NCI-H1105 treated with DMSO at 0.1 percent for 48 hours (cell line): Measurements from ENCODE around the gene RBP2.

Experiments
- DNase-seq: peaks from one replicate; lab custom pipeline; 2025; lab: John Stamatoyannopoulos, UW

The RBP2 gene

GRCh38 chr3:139481116-139481515 is 4.8 kb upstream of the RBP2 start:
- DNase-seq, result no peak

GRCh38 chr3:139480585-139480984 is 4.3 kb upstream of the RBP2 start:
- no peak for DNase-seq

GRCh38 chr3:139477710-139478640 is 1.7 kb upstream of the RBP2 start:
- no peak for DNase-seq

GRCh38 chr3:139473155-139473771 is 3.1 kb downstream of the RBP2 start:
- DNase-seq, result no peak

- DNase-seq, result no peak
Observed at GRCh38 chr3:139472380-139473010, 3.8 kb downstream of the RBP2 start.

GRCh38 chr3:139470199-139470598 is 6.1 kb downstream of the RBP2 start:
- DNase-seq, result no peak

GRCh38 chr3:139468399-139468798 is 7.9 kb downstream of the RBP2 start:
- DNase-seq, result peak; percentile 80

GRCh38 chr3:139466360-139466759 is 10.0 kb downstream of the RBP2 start:
- no peak for DNase-seq

GRCh38 chr3:139465636-139466035 is 10.7 kb downstream of the RBP2 start:
- DNase-seq, result no peak

GRCh38 chr3:139463466-139463865 is 12.8 kb downstream of the RBP2 start:
- DNase-seq, result no peak

- no peak for DNase-seq
Observed at GRCh38 chr3:139460529-139460928, 15.8 kb downstream of the RBP2 start.

- DNase-seq, result no peak
Observed at GRCh38 chr3:139460076-139460475, 16.2 kb downstream of the RBP2 start.

GRCh38 chr3:139458348-139458747 is 18.0 kb downstream of the RBP2 start:
- no peak for DNase-seq

GRCh38 chr3:139457066-139457465 is 19.2 kb downstream of the RBP2 start:
- no peak for DNase-seq

GRCh38 chr3:139456386-139456785 is 19.9 kb downstream of the RBP2 start:
- DNase-seq, result no peak

- DNase-seq, result peak; percentile 53
Observed at GRCh38 chr3:139455855-139456254, 20.5 kb downstream of the RBP2 start.

- no peak for DNase-seq
Observed at GRCh38 chr3:139455206-139455605, 21.1 kb downstream of the RBP2 start.

- no peak for DNase-seq
Observed at GRCh38 chr3:139454346-139454745, 22.0 kb downstream of the RBP2 start.

- no peak for DNase-seq
Observed at GRCh38 chr3:139450159-139450558, 26.2 kb downstream of the RBP2 start.

- DNase-seq, result no peak
Observed at GRCh38 chr3:139449566-139449965, 26.8 kb downstream of the RBP2 start.

GRCh38 chr3:139448104-139448503 is 28.2 kb downstream of the RBP2 start:
- DNase-seq, result peak; percentile 87

GRCh38 chr3:139447486-139447885 is 28.8 kb downstream of the RBP2 start:
- no peak for DNase-seq

GRCh38 chr3:139444446-139444845 is 31.9 kb downstream of the RBP2 start:
- DNase-seq, result no peak
